IPS-20b (cell line): ENCODE measurements around the gene DSCAML1.

Experiments
- H3K27ac ChIP-seq: one replicate; pipeline ENCODE4 v1.5.1; 2013; ENCODE audit warnings: low read length
- H3K27me3 ChIP-seq: 2 replicates; pipeline ENCODE4 v1.6.1; 2013; ENCODE audit warnings: mild to moderate bottlenecking, low read length, inconsistent platforms; ENCODE audit not compliant: insufficient read depth
- H3K36me3 ChIP-seq: 2 replicates; pipeline ENCODE4 v1.6.1; 2013; ENCODE audit warnings: low read depth, mild to moderate bottlenecking, inconsistent platforms, low read length, moderate library complexity; ENCODE audit not compliant: insufficient read depth
- H3K4me1 ChIP-seq: 2 replicates; pipeline ENCODE4 v1.6.1; 2013; ENCODE audit warnings: mild to moderate bottlenecking, control low read depth, inconsistent platforms, low read length, moderate library complexity; ENCODE audit not compliant: insufficient read depth
- H3K4me3 ChIP-seq: 2 replicates; pipeline ENCODE4 v1.5.1; 2013; ENCODE audit warnings: mild to moderate bottlenecking, low read length, inconsistent platforms
- H3K9ac ChIP-seq: 2 replicates; pipeline ENCODE4 v1.6.1; 2013; ENCODE audit warnings: low read depth, mild to moderate bottlenecking, inconsistent platforms, low read length, moderate library complexity
- H3K9me3 ChIP-seq: 2 replicates; pipeline ENCODE4 v1.6.1; 2013; ENCODE audit warnings: mild to moderate bottlenecking, low read depth, low read length, inconsistent platforms; ENCODE audit not compliant: insufficient read depth

The DSCAML1 gene

GRCh38 chr11:117677729-117678310 is 119.2 kb downstream of the DSCAML1 start:
- Histone ChIP-seq H3K27ac (no peak overlapping the region), H3K9me3 (no peaks in the 10 kb centered on the region), H3K36me3 (no peaks in the 10 kb centered on the region), H3K4me1 (peaks cover 30% of the 10 kb centered on the region), H3K4me3 (no peak overlapping the region), H3K27me3 (peaks cover 36% of the 10 kb centered on the region), H3K9ac (no peak overlapping the region)

GRCh38 chr11:117676501-117676900 is 120.5 kb downstream of the DSCAML1 start:
- Histone ChIP-seq H3K9ac (no peak overlapping the region), H3K36me3 (no peaks in the 10 kb centered on the region), H3K27ac (no peak overlapping the region), H3K4me1 (peaks cover 27% of the 10 kb centered on the region), H3K27me3 (peaks cover 26% of the 10 kb centered on the region), H3K4me3 (no peak overlapping the region), H3K9me3 (no peaks in the 10 kb centered on the region)

GRCh38 chr11:117673602-117674001 is 123.4 kb downstream of the DSCAML1 start:
- no peaks in the 10 kb centered on the region for H3K36me3 ChIP-seq
- peaks cover 12% of the 10 kb centered on the region for H3K27me3 ChIP-seq
- no peaks in the 10 kb centered on the region for H3K9me3 ChIP-seq
- no peak overlapping the region for H3K27ac ChIP-seq
- peaks cover 18% of the 10 kb centered on the region for H3K4me1 ChIP-seq
- H3K9ac ChIP-seq = no peak overlapping the region
- no peak overlapping the region for H3K4me3 ChIP-seq

- Histone ChIP-seq H3K36me3 (no peaks in the 10 kb centered on the region), H3K9me3 (no peaks in the 10 kb centered on the region), H3K9ac (no peak overlapping the region), H3K4me3 (peak overlapping the region; percentile 5; the same call in 1 of the 2 replicates), H3K27ac (no peak overlapping the region), H3K4me1 (peaks cover 18% of the 10 kb centered on the region), H3K27me3 (peaks cover 5% of the 10 kb centered on the region)
Measured at GRCh38 chr11:117671370-117671769, 125.6 kb downstream of the DSCAML1 start.

- H3K4me1 ChIP-seq = peaks cover 18% of the 10 kb centered on the region
- no peaks in the 10 kb centered on the region for H3K9me3 ChIP-seq
- no peak overlapping the region for H3K27ac ChIP-seq
- H3K4me3 ChIP-seq = peak overlapping the region; percentile 5; the same call in 1 of the 2 replicates
- no peak overlapping the region for H3K9ac ChIP-seq
- H3K36me3 ChIP-seq = no peaks in the 10 kb centered on the region
- H3K27me3 ChIP-seq = peaks cover 5% of the 10 kb centered on the region
Measured at GRCh38 chr11:117670924-117671323, 126.1 kb downstream of the DSCAML1 start.

GRCh38 chr11:117670443-117670842 is 126.6 kb downstream of the DSCAML1 start:
- H3K27me3 ChIP-seq = peaks cover 5% of the 10 kb centered on the region

GRCh38 chr11:117669616-117670015 is 127.4 kb downstream of the DSCAML1 start:
- peaks cover 18% of the 10 kb centered on the region for H3K4me1 ChIP-seq
- H3K4me3 ChIP-seq = no peak overlapping the region
- H3K27me3 ChIP-seq = peaks cover 5% of the 10 kb centered on the region
- H3K36me3 ChIP-seq = no peaks in the 10 kb centered on the region
- no peak overlapping the region for H3K27ac ChIP-seq
- no peak overlapping the region for H3K9ac ChIP-seq
- no peaks in the 10 kb centered on the region for H3K9me3 ChIP-seq

More at GRCh38 chr11:117670443-117670842, 126.6 kb downstream of the DSCAML1 start:
- H3K9me3 ChIP-seq = no peaks in the 10 kb centered on the region
- H3K27ac ChIP-seq = no peak overlapping the region
- H3K9ac ChIP-seq = no peak overlapping the region
- no peaks in the 10 kb centered on the region for H3K36me3 ChIP-seq
- H3K4me1 ChIP-seq = peaks cover 18% of the 10 kb centered on the region
- peak overlapping the region; percentile 5; the same call in 1 of the 2 replicates for H3K4me3 ChIP-seq

- no peak overlapping the region for H3K27ac ChIP-seq
- no peaks in the 10 kb centered on the region for H3K9me3 ChIP-seq
- no peak overlapping the region for H3K9ac ChIP-seq
- H3K4me3 ChIP-seq = no peak overlapping the region
- H3K36me3 ChIP-seq = no peaks in the 10 kb centered on the region
- H3K27me3 ChIP-seq = peaks cover 4% of the 10 kb centered on the region
- peaks cover 16% of the 10 kb centered on the region for H3K4me1 ChIP-seq
Measured at GRCh38 chr11:117669062-117669461, 128.0 kb downstream of the DSCAML1 start.

- H3K9ac ChIP-seq = no peak overlapping the region
- H3K9me3 ChIP-seq = no peaks in the 10 kb centered on the region
- peaks cover 15% of the 10 kb centered on the region for H3K4me1 ChIP-seq
- H3K27me3 ChIP-seq = no peaks in the 10 kb centered on the region; the same call in 1 of the 2 replicates
- no peaks in the 10 kb centered on the region for H3K36me3 ChIP-seq
- no peak overlapping the region for H3K4me3 ChIP-seq
- no peak overlapping the region for H3K27ac ChIP-seq
Measured at GRCh38 chr11:117668321-117668751, 128.7 kb downstream of the DSCAML1 start.

GRCh38 chr11:117664897-117665296 is 132.1 kb downstream of the DSCAML1 start:
- no peaks in the 10 kb centered on the region; the same call in 1 of the 2 replicates for H3K4me1 ChIP-seq
- H3K9me3 ChIP-seq = no peaks in the 10 kb centered on the region
- H3K4me3 ChIP-seq = no peak overlapping the region
- H3K27me3 ChIP-seq = no peaks in the 10 kb centered on the region; the same call in 1 of the 2 replicates
- H3K27ac ChIP-seq = no peak overlapping the region
- H3K9ac ChIP-seq = no peak overlapping the region
- H3K36me3 ChIP-seq = no peaks in the 10 kb centered on the region

- no peaks in the 10 kb centered on the region for H3K27me3 ChIP-seq
- no peaks in the 10 kb centered on the region; the same call in 1 of the 2 replicates for H3K4me1 ChIP-seq
- no peaks in the 10 kb centered on the region for H3K36me3 ChIP-seq
- H3K4me3 ChIP-seq = no peak overlapping the region
- no peak overlapping the region for H3K27ac ChIP-seq
- H3K9ac ChIP-seq = no peak overlapping the region
- H3K9me3 ChIP-seq = no peaks in the 10 kb centered on the region
Measured at GRCh38 chr11:117663821-117664220, 133.2 kb downstream of the DSCAML1 start.

- Histone ChIP-seq H3K27ac (no peak overlapping the region), H3K36me3 (no peaks in the 10 kb centered on the region), H3K9me3 (no peaks in the 10 kb centered on the region), H3K27me3 (no peaks in the 10 kb centered on the region), H3K9ac (no peak overlapping the region), H3K4me3 (no peak overlapping the region), H3K4me1 (no peaks in the 10 kb centered on the region; the same call in 1 of the 2 replicates)
Measured at GRCh38 chr11:117663414-117663813, 133.6 kb downstream of the DSCAML1 start.
